Activated CD8-positive, alpha-beta memory T cell treated with anti-CD3 and anti-CD28 coated beads, Interleukin-2, amount 10 ng/mL, durations not matched to agents 7 days and 5 days (primary cell): ENCODE measurements around the gene CHGA. TPM values are rescaled to one million over a fixed set of nuclear protein-coding genes. Genes with fewer than 3 reads are reported as not detected.

Source experiments
- ATAC-seq: fragments of 150-1000 bp; cut with Tn5 transposase; one replicate; pipeline ENCODE4 v1.10.0; 2021; ENCODE audit warnings: moderate library complexity
- CTCF ChIA-PET: fragments of 350-600 bp; sonication (Branson Sonifier 250); formaldehyde crosslinking; loops from one replicate; lab custom pipeline; 2021; ENCODE audit warnings: antibody characterized with exemption; lab: Charles Lee
- DNase-seq: peaks from one replicate; pipeline ENCODE4 v3.0.0-alpha.2; 2020
- H3K27ac Mint-ChIP-seq: one replicate; pipeline ENCODE4 v1.8.0; 2021; ENCODE audit warnings: mild to moderate bottlenecking, mixed read lengths
- H3K27me3 Mint-ChIP-seq: one replicate; pipeline ENCODE4 v1.8.0; 2021; ENCODE audit warnings: mixed read lengths
- H3K36me3 Mint-ChIP-seq: one replicate; pipeline ENCODE4 v1.8.0; 2021; ENCODE audit warnings: mild to moderate bottlenecking, mixed read lengths
- H3K4me1 Mint-ChIP-seq: one replicate; pipeline ENCODE4 v1.8.0; 2021; ENCODE audit warnings: mixed read lengths
- H3K4me3 Mint-ChIP-seq: one replicate; pipeline ENCODE4 v1.8.0; 2021; ENCODE audit warnings: mild to moderate bottlenecking, moderate library complexity, mixed read lengths
- H3K9me3 Mint-ChIP-seq: one replicate; pipeline ENCODE4 v1.8.0; 2022; ENCODE audit warnings: low read depth, mixed read lengths
- total RNA-seq, 2 experiments: library from RNA; stranded (reverse); gene quantifications; one replicate each; pipeline ENCODE4 v1.2.3, GENCODE V29; 2021

Gene CHGA
- total RNA-seq, 2 experiments from 2014 or later, result not detected

DNA sequence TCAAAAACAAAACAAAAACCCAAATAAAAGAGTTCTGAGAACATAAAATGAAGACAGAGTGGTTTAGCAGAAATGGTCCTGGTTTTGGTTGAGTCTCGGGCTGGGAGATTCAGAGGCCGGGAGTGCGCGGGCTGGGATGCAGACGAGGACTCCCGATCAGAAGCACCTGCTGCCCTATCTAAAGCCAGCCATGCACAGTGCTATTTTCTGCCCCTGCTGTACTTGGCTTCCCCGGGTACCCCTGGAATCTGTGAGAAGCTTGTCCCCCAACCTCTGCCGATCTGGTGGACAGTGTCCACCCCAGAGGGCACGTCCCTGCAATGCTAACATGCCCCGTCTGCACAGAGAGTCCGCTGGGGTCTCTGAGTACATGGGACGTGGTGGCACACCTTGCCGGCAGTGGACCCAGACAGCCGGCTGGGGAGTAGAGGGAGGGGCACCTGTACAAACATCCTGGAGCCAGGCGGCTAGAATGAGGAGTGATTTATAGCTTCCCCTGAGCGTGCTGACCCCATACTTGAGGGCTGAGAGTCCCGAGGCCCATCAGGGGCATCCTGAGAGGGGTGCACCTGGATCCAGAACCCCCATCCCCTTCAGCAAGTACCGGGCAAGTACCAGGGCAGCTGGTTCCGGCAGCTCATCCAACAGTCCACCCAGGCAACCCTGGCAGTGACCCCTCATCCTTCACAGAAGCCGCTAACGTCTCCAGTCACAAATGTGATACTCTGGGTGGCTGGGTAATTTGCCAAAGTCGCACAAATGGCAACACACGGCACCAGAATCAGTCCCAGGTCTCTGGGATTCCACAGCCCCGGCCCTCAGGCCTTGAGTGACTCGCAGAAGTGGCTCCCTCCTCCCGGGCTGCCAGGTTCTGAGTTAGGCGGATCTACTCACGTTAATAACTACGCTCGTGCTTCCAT is 37.1 kb downstream of the CHGA start:
- ATAC-seq (no peak), DNase-seq (no peak)
- CTCF ChIA-PET, result no interaction called here
- no peak overlapping the region for H3K4me3 Mint-ChIP-seq
- H3K27me3 Mint-ChIP-seq, result no peaks in the 10 kb centered on the region
- H3K9me3 Mint-ChIP-seq, result no peaks in the 10 kb centered on the region
- no peak overlapping the region for H3K27ac Mint-ChIP-seq
- no peaks in the 10 kb centered on the region for H3K36me3 Mint-ChIP-seq
- no peaks in the 10 kb centered on the region for H3K4me1 Mint-ChIP-seq

DNA sequence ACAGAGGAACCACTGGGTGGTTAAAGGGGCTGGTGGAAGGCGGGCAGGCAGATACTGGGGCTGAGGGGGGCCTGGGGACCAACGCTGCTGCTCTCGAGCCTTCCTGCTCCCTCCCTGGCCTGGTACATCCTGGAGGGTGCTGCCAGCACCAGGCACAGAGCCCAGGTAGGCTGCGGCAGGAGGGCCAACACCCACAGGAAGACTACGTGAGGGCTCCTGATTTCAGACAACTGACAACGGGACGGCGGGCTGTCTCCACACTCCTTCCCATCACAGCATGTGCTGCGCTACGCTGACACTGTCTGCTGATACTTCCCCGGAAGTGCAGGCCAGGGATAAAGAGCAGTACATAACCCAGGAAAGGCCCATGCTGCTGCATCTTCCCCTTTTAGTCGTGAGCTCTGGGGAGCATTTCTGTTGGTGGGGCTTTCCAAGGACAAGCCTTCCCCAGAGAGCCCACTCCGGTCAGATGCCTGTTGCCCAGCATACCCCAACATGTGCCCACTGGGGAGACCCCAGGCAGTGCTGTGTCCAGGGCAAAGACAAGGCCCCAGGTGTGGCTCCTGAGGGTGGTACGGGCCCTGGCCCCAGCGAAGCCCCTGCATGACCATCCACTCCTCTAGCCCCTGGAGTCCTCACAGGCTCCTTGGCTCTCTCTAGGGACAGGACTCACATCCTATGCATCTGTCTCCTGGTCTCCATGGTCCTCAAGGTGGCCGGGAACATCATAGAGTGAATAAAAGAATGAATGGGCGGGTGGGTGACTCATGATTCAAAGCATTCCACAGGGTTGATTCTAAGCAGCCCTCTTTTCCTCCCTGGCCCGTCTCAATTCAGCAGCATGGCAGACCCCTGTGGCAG is 38.0 kb downstream of the CHGA start:
- Mint-ChIP-seq H3K27ac (no peak overlapping the region), H3K36me3 (no peaks in the 10 kb centered on the region), H3K4me3 (no peak overlapping the region), H3K9me3 (no peaks in the 10 kb centered on the region), H3K4me1 (no peaks in the 10 kb centered on the region), H3K27me3 (no peaks in the 10 kb centered on the region)
- no peak for ATAC-seq
- CTCF ChIA-PET, result no interaction called here
- DNase-seq, result no peak

DNA sequence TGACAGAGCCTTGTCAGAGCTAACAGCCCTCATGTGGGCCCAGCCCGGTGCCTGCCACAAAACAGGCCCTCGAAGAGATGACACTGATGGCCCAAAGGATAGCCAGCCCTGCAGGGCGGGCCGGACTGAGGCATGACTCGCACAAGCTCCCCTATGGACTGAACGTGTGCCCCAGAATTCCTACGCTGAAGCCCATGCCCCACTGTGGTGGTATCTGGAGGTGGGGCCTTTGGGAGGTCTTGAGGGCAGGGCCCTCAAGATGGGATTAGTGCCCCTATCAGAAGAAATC is 38.6 kb downstream of the CHGA start:
- H3K36me3 Mint-ChIP-seq, result no peaks in the 10 kb centered on the region
- CTCF ChIA-PET, result interaction anchor here (0.8 kb wide), 1 partner anchor 218 kb away, joined by 3 read pairs; no protein-coding TSS in a partner anchor
- H3K27ac Mint-ChIP-seq, result no peak overlapping the region
- DNase-seq (no peak), ATAC-seq (no peak)
- no peaks in the 10 kb centered on the region for H3K4me1 Mint-ChIP-seq
- no peaks in the 10 kb centered on the region for H3K27me3 Mint-ChIP-seq
- no peak overlapping the region for H3K4me3 Mint-ChIP-seq
- no peaks in the 10 kb centered on the region for H3K9me3 Mint-ChIP-seq

DNA sequence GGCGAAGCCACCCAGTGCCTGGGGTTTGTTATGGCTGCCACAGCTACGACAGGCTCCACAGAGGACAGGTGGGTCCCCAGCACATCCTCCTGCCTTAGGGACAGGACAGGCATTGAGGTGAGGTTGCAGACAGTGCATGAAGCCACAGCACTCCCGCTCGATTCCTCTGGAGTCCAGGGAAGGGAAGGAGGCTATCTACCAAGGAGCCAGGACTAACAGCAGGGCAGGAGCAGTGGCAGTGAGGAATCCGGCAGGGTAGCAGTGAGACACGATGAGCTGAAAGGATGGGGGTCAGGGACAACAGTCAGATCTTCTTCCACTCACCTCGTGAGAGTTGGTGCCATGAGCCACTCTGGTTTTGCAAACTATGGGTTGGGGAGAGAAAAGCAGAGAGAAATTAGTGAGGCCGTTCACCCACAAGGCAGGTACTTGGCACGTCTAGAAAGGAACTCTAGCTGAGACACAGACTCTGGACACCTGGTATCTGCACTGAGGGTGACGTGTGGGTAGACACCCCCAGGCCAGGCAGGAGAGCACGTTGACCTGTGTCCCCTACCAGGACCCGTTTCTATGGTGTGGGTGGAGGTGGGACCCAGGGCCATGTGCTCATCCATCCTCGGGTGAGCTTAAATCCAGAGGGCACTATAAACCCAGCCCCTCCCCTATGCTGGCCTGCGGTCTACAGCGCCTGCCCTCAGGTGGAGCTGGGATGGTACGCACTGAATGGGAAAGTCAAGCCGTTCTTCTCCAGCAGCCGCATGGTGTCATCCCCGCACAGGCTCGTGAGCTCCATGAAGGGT is 39.3 kb downstream of the CHGA start:
- CTCF ChIA-PET, result interaction anchor here (0.6 to 1.5 kb wide), 3 partner anchors 10 to 217 kb away, joined by 3 to 7 read pairs (median 3); no protein-coding TSS in a partner anchor
- no peaks in the 10 kb centered on the region for H3K9me3 Mint-ChIP-seq
- H3K4me1 Mint-ChIP-seq, result no peaks in the 10 kb centered on the region
- DNase-seq (no peak), ATAC-seq (no peak)
- no peak overlapping the region for H3K4me3 Mint-ChIP-seq
- H3K36me3 Mint-ChIP-seq, result no peaks in the 10 kb centered on the region
- H3K27me3 Mint-ChIP-seq, result no peaks in the 10 kb centered on the region
- H3K27ac Mint-ChIP-seq, result no peak overlapping the region

DNA sequence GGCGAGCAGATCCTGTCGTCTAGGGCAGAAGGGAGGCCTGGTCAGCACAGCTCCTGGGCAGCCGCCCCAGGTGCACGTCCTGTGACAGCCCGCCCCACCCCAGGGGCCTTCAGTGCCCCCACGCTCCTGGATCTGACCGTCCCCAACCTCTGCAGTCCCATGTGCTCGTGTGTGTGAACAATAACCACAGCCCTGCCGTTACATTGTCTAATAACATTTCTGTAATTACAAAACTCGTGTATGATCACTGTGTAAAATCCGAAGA is 39.8 kb downstream of the CHGA start:
- H3K4me1 Mint-ChIP-seq, result no peaks in the 10 kb centered on the region
- no peak for ATAC-seq
- H3K27me3 Mint-ChIP-seq, result no peaks in the 10 kb centered on the region
- H3K36me3 Mint-ChIP-seq, result peaks cover 4% of the 10 kb centered on the region
- no peak for DNase-seq
- CTCF ChIA-PET, result interaction anchor here (0.6 to 1.5 kb wide), 2 partner anchors 11 to 94 kb away, joined by 3 to 7 read pairs; no protein-coding TSS in a partner anchor
- no peak overlapping the region for H3K4me3 Mint-ChIP-seq
- H3K9me3 Mint-ChIP-seq, result no peaks in the 10 kb centered on the region
- no peak overlapping the region for H3K27ac Mint-ChIP-seq

DNA sequence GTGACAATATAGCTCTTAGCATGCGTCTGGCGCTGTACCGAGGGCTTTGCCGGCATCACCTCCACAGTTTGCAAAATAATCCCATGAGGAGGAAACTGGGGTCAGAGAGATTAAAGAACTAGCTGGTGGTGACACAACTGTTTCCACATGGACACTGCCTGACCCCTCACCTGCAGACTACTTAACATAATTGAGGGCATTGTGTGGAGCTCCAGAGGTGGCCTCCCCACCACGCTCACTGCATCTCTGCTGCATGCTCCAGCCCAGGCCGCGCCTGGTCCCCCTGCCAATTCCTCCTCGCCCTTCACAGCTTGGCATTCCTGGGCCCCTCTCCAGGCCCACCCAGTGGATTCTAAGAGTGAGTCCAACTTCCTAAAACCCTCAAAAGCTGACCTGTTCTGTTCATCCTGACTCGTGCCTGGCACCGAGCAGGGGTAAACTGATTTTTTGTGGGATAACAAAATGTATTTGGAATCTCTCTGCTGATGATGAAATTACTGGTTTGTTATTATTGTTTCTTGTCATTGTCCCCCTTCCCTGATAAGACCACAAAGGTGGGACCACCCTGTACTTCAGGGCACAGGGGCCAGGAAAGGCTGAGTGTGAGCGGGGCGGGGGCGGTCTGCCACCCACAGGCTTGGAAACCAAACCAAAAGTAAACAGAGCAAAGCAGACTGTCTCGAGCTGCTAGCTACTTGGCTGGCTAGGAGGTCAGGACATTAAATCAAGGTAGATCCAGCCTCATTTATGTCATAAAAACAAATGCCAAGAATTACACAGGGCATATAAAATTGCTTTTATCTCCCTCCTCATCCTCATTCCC is 40.6 kb downstream of the CHGA start:
- Mint-ChIP-seq H3K27me3 (no peaks in the 10 kb centered on the region), H3K27ac (no peak overlapping the region), H3K4me1 (no peaks in the 10 kb centered on the region), H3K4me3 (no peak overlapping the region), H3K36me3 (peaks cover 4% of the 10 kb centered on the region), H3K9me3 (no peaks in the 10 kb centered on the region)
- CTCF ChIA-PET, result interaction anchor here (1.5 kb wide), 1 partner anchor 12 kb away, joined by 7 read pairs; no protein-coding TSS in a partner anchor
- DNase-seq (no peak), ATAC-seq (no peak)

DNA sequence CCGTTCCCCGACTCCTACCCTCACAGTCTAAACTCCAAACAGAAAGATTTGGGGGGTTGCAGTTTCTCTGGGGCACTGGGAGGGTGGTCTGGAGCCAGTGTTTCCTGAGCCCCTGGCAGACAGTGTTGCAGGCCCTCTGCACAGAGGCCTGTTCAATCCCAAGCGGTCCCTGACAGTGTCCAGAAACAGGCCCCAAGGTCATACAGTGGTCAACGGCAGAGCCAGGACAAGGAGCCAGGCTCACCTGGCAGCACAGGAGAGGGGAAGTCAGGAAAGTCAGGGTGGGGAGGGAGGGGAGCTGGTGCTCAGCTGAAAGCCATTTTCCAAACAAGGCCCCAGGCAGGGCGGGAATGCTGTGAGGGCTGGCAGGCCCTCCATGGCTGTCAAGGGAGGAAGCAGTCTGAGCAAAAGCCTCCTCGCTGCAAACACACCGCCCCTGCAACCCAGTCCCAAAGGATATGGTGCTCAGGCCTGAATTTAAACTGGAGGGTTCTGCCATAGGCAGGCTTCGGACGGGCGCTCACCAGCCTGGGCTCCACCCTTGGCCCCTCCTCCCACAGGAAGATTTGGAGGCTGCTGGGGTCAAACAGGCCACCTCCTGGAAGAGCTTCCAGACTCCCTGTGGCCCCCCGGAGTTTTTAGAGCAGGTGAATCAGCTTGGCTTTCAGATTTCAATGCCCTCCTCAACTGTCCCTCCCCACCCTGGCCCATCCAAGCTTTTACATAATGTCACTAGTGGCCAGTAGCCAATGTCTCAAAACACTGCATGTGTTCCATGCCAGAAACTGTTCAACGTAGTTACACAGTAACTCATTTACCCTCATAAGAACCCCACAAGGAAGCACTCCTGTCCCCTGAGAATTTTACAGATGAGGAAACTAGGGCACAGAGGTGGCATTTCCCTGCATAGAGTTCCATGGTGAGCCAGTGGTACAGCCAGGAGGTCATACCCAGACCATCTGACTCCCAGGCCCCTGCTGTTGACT is 41.5 kb downstream of the CHGA start:
- Mint-ChIP-seq H3K9me3 (no peaks in the 10 kb centered on the region), H3K4me3 (no peak overlapping the region), H3K27ac (no peak overlapping the region), H3K36me3 (peaks cover 4% of the 10 kb centered on the region), H3K4me1 (no peaks in the 10 kb centered on the region), H3K27me3 (no peaks in the 10 kb centered on the region)
- DNase-seq (no peak), ATAC-seq (no peak)
- CTCF ChIA-PET, result interaction anchor here (1.5 kb wide), 1 partner anchor 13 kb away, joined by 7 read pairs; no protein-coding TSS in a partner anchor

DNA sequence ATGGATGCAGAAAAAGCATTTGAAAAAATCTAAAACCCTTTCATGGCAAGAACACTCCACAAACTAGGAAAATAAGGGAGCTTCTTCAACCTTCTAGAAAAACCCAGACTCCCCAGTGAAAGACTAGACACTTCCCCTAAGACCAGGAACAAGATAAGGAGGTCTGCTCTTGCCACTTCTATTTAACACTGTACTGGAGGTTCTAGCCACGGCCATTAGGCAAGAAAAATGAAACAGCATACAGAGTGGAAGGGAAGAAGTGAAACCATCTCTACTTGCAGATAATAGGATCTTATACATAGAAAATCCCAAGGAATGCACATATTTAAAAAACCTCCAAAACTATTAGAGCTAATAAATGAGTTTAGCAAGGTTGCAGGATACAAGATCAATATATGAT is 42.3 kb downstream of the CHGA start:
- CTCF ChIA-PET, result interaction anchor here (1.2 to 1.6 kb wide), 3 partner anchors 9 to 95 kb away, joined by 3 to 4 read pairs (median 4); no protein-coding TSS in a partner anchor
- H3K27ac Mint-ChIP-seq, result no peak overlapping the region
- peaks cover 4% of the 10 kb centered on the region for H3K36me3 Mint-ChIP-seq
- no peaks in the 10 kb centered on the region for H3K27me3 Mint-ChIP-seq
- no peaks in the 10 kb centered on the region for H3K4me1 Mint-ChIP-seq
- H3K9me3 Mint-ChIP-seq, result no peaks in the 10 kb centered on the region
- H3K4me3 Mint-ChIP-seq, result no peak overlapping the region
- ATAC-seq (no peak), DNase-seq (no peak)

DNA sequence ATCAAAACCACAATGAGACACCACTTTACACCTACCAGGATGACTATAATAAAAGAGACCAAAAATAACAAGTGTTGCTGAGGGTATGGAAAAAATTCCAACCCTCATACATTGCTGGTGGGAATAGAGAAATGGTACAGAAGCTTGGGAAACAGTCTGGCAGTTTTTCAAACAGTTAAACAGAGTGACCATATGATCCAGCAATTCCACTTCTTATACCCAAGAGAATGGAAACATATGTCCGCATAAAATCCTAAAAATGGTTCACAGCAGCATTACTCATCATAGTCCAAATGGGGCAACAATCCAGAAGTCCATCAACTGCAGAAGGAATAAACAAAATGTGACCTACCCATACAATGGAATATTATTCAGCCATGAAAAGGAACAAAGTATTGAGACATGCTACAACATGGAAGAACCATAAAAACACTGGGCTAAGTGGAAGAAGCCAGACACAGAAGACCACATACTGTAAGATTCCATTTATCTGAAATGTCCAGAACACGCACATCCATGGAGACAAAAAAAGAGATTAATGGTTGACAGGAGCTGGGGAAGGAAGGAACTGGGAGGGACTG is 44.5 kb downstream of the CHGA start:
- no peak overlapping the region for H3K27ac Mint-ChIP-seq
- DNase-seq, result no peak
- peaks cover 9% of the 10 kb centered on the region for H3K36me3 Mint-ChIP-seq
- CTCF ChIA-PET, result no interaction called here
- no peaks in the 10 kb centered on the region for H3K4me1 Mint-ChIP-seq
- H3K9me3 Mint-ChIP-seq, result no peaks in the 10 kb centered on the region
- ATAC-seq, result no peak
- no peaks in the 10 kb centered on the region for H3K27me3 Mint-ChIP-seq
- no peak overlapping the region for H3K4me3 Mint-ChIP-seq

DNA sequence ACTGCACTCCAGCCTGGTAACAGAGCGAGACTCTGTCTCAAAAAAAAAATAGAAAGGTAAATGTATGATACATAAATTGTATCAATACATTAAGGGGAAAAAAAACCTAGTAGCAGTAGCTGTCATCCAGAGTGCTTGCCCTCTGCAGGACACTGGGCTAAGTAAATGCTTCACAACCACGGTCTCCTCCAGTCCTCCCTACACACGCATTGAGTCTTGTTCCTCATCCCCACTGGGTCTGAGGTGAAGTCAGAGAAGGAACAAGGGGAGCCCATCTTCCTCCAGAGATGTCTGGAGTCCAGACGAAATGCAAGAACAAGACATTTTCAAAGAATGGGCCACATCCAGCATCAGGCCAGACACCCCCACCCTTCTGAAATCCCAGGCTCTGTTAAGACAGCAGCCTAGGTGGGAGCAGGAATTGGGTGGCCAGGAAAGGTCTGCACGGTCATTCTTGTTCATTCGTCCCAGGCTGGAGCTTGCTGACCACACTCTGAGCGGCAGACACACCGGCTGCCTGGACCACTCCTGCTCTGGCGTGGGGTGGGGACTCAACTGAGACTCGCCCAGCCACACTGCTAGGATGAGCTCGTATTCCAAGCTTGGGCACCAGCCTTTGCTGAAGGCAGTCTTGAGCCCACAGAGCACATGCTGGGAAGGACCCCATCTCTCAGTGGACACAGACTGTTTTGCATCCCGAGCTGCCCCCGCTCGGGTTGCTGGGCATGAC is 45.5 kb downstream of the CHGA start:
- peaks cover 15% of the 10 kb centered on the region for H3K36me3 Mint-ChIP-seq
- CTCF ChIA-PET, result interaction anchor here (1.0 kb wide), 1 partner anchor 65 kb away, joined by 3 read pairs; no protein-coding TSS in a partner anchor
- no peaks in the 10 kb centered on the region for H3K4me1 Mint-ChIP-seq
- H3K4me3 Mint-ChIP-seq, result no peak overlapping the region
- ATAC-seq (no peak), DNase-seq (no peak)
- no peaks in the 10 kb centered on the region for H3K27me3 Mint-ChIP-seq
- no peak overlapping the region for H3K27ac Mint-ChIP-seq
- no peaks in the 10 kb centered on the region for H3K9me3 Mint-ChIP-seq

DNA sequence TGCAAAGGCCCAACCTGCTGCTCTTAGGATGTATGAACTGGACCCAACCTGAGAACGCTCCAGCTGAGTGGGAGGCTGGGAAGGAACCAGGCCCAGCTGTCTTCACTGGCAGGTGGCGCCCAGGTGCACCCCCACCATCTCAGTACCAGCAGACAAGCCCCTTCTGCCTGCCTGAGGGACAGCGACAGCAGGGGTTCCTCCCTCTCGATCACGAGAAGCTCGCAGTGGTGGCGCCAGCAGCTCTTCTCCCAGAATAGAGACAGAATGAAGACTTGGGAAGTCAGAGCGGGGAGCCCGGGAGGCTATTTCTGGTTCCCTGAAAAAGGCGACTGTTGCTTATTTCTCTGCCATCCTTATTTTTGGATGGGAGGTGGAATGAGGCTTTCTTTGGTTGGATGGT is 46.5 kb downstream of the CHGA start:
- no peaks in the 10 kb centered on the region for H3K4me1 Mint-ChIP-seq
- ATAC-seq (no peak), DNase-seq (no peak)
- peaks cover 17% of the 10 kb centered on the region for H3K36me3 Mint-ChIP-seq
- H3K4me3 Mint-ChIP-seq, result no peak overlapping the region
- H3K27me3 Mint-ChIP-seq, result no peaks in the 10 kb centered on the region
- H3K9me3 Mint-ChIP-seq, result no peaks in the 10 kb centered on the region
- CTCF ChIA-PET, result interaction anchor here (1.0 kb wide), 1 partner anchor 64 kb away, joined by 3 read pairs; no protein-coding TSS in a partner anchor
- no peak overlapping the region for H3K27ac Mint-ChIP-seq
